ENCODE data around the gene UNC119.
"Not testable (repeated sequence)": the region's sequence is repeated elsewhere in the genome, so short reads cannot be mapped to it uniquely, and the experiment has no call there.

The UNC119 gene

DNA sequence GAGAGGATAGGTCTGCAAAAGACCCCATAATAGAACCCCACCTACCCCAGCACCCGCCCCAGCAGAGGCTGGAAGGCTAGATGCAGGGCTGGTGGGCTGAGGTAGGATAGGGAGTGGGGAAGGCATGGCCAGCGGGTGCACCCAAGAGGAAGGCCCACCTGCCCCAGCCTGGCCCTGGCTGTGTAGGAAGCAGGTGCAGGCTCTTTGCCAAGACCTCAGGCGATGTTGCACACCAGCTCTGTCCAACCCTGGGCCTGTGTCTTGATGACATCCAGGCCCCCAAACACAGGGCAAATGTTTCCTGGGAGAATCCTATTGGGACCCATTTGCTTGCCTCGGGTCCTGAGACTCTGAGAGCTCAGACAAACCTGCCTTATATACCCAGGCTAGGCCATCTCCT lies 12.2 kb downstream of the UNC119 start:
- DNase-seq, result no peak

DNA sequence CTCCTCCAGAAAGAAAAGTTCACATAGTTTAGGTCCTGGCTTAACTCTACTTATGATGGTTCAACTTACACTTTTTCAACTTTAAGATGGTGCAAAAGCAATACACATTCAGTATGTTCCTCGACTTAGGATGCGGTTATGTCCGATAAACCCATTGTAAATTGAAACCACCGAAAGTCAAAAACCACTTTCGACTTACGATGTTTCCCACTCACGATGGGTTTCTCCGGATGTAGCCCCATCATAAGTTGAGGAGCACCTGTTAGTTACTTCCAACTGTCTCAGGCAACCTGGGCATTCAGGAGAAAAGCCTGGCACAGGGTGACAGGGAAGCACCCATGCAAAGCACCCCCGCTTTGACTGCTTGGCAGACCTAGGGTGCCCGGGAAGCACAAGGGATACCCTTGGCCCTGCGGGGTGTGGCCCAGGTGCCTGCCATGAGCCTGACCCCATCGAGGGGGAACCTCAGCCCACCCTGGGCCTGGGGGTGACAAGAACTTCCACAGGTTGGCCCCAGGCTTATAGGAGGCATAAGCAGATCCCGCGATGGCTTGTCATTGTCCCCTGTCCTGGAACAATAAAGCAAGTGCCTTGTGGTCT lies 14.0 kb downstream of the UNC119 start:
- DNase-seq, result no peak

DNA sequence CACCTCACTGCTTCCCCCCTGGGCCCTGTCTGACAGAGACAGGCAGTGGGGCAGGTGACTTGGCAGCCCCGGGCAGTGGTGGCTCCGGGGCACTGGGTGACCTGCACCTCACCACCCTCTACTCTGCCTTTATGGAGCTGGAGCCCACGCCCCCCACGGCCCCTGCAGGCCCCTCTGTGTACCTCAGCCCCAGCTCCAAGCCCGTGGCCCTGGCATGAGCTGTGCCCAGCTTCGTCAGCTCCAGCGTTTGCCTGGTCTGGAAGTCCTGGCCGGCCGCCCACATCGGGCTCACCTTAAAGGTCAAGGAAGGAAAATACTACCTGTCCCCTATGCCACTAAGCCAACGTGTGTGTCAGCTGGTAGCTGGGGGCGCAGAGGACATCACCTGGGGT lies 15.2 kb downstream of the UNC119 start:
- no peak for DNase-seq

DNA sequence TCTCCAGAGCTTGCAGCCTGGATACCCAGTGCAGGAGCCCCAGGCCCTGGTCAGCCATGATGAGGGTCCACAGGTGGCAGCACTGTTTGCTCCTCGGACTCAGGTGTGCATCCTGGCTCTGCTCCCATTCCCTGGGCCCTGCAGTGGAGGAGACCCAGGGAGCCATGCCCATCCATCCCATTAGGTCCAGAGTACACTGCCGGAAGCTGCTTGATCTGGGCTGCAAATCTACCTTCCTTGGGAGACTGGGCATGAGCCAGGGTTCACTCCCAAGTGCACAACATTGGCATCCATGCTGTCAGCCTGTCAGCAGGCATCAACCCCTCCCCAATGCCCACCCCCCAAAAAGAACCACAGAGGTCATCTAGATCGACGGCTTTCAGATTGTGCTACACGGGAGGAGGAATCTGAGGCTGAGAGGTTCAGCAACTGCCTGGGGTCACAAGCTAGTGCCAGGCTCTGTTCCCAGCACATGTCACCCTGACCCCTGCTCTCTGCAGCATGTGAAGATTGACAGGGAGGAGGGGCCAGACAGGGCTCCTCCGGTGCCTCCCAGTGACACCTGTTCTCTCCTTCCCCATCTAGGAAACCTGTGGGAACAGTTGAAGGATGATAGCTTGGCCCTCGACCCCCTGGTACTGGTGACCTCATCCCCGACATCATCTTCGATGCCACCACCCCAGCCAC lies 15.7 kb downstream of the UNC119 start:
- no peak for DNase-seq

DNA sequence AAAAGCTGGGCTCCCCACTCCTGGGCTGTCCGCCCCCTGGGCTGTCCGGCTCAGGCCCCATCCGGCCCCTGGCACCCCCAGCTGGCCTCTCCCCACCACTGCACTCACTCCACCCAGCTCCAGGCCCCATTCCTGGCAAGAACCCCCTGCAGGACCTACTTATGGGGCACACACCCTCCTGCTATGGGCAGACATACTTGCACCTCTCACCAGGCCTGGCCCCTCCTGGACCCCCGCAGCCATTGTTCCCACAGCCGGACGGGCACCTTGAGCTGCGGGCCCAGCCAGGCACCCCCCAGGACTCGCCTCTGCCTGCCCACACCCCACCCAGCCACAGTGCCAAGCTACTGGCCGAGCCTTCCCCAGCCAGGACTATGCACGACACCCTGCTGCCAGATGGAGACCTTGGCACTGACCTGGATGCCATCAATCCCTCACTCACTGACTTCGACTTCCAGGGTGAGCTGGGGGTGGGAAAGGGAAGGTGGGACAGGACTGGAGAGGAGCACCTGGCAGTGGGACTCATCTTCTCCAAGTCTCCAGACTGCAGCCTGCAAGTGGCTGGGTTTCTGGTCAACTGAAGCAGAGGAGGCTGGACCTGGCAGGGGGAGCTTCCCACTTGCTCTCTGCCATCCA lies 17.6 kb downstream of the UNC119 start:
- peak; percentile 49 for DNase-seq

DNA sequence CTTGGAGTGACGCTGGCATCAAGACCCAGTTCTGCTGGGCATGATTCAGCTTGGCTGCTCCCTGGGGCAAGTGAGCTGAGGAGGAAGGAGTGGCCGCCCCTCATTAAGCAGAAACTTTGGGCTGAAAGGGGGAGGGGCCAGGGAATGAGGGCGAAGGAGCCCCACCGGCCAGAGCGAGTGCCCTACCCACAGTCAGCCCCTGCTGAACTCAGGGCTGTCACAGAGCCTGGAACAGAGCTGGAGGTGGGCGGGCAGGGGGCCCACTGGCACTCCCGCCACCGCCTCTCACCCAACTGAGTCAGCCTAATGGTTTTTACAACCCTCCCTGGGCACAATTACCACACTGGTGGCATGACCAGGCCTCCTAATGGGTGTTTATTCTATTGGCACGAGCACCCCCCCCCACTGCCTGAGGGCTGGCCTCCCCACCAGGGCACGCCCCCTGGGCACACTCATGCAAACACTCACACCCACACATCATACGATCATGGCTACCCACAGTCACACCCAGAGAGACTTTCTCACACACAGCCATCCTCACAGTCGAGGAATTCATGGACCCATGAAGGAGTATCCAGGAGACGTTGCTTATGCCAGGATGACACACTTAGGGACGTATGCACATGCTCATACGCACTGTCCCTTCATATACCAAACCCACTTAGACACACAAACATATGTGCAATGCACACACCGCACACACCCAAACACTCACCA lies 19.2 kb downstream of the UNC119 start:
- no peak for DNase-seq

DNA sequence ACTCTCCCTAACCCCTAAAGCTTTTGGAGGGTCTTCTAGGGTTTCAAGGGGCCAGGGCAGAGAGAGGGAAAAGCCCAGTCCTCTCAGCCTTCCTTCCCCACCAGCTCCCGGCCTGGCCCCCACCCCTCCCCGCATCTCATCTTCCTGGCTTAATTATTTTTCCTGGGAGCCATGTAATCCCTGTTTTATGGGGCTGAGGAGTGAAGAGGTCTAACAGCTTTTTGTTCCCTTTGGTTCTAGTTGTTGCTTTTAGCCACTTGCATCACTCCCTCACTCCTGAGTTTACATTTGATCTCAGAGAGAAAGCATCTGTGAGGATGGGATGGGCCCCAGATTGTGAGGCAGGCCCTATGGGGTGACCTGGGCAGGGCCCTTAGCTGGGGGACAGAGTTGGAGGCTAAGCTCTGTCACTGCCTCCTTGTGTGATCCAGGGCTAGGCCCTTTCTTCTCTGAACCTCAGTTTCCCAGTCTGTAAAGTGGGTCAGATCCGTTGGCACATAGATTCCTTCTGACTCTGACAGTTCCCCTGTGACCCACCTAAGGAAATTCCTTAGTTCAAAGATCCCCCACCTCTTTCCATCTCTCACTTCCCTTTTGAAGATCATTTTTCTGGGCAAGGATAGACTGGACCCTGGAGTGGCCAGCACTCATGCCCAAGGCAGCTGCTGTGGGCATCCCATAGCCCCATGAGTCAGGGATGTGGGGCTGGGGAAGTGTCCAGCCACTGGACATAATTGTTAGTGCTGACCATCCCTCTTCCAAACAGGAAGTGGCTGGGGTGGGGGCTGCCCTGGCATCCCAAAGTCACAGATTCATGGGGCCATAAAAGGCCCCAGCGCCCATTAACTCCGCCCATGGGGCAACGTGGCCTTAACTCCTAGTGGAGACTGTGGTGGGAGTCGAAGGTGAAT lies 20.1 kb downstream of the UNC119 start:
- DNase-seq, result no peak

DNA sequence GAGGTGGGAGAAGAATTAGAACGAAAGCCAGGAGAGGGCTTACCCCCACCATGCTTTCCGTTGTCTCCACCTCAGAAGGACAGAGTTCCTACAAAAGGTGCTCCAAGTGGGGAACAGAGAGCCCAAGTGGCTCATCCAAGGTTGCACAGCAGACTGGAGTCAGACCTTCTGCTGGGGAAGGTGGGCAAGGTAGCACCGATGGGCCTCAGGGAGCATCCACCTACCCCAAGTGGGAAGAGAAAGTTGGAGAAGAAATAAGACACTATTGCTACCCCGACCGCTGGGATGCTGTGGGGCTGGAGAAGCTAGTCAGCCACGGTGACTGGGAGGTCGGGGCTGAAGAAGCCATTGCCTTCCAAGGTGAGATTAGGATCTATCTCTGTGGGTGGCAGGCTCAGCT lies 21.5 kb downstream of the UNC119 start:
- DNase-seq, result no peak

DNA sequence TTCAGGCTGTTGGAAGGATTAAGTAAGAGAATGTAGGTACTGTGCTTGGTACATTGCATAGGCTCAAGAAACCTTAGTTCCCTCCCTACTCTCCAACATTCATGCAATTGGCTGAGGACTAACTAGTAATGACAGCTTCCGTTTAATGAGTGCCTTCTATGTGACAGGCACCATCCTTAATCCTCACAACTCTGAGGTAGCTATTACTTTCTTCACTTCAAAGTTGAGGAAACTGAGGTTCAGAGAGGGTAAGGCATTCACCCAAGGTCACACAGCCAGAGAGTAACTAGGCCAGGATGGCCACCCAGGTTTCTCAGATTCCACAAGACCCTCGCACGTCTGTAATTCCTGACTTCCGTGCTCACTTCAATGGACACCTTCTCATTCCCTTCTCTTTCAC lies 22.2 kb downstream of the UNC119 start:
- no peak for DNase-seq

DNA sequence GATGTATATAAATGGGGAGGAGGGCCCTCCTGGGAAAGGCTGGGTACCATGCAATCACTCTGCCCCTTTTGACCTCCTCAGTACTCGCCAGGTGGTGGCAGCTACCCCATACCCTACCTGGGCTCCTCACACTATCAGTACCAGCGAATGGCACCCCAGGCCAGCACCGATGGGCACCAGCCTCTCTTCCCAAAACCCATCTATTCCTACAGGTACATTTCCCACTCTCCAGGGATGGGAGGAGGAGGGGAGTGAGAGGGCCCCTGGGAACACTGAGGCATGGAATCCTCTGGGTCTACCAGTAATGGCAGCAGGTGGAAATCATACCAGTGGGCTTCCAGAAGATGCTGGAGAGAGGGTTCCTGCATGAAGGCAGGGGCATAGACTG lies 23.4 kb downstream of the UNC119 start:
- DNase-seq, result no peak

DNA sequence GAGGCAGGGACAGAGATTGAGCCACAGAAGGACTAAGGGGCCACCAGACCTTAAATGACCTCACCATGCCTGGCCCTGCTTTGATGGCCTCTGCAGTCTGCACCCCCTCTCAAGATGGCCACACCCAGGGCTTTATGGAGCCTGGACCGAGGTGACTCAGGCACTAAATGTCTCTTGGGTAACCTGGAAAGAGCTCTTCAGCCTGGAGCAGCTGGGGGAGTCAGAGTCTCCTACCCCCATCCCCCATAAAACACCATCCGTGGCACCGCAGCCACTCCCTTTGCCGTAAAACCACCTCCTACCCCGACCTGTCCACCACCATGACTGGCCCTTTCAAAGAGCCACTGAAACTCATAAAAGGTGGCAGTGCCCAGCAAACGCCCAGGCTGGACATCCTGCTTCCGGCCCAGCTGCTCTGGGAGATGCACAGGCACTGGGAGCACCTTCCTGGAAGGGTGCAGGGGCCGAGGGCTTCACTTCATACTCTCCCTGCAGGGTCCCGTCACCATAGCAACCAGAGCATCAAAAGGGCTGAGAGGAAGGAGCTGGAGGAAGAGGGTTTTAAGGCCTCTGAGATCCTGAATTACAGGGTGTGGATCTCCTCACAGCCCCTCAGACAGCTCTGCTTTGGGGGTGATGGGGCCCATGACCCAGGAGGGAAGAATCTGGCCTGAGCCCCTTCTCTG lies 24.0 kb downstream of the UNC119 start:
- DNase-seq, result no peak

DNA sequence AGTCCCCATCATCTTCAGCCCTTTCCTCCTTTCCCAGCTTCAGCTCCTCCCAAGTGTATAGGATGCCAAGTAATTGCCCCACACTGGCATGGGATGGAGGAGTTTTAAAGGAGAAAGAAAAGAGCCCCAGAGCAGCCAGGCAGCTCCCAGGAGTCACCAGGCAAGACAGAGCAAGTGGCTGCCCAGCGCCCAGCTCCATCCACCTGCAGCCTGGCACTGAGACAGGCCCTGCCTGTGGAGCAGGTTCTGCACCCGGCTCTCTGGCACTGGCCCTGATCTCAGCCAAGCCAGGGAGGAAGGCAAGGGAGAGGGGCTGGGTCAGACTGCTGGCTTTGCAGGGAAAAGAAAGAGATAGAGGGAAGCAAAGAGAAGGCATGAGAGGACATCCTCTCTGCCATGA lies 24.6 kb downstream of the UNC119 start:
- DNase-seq, result no peak

DNA sequence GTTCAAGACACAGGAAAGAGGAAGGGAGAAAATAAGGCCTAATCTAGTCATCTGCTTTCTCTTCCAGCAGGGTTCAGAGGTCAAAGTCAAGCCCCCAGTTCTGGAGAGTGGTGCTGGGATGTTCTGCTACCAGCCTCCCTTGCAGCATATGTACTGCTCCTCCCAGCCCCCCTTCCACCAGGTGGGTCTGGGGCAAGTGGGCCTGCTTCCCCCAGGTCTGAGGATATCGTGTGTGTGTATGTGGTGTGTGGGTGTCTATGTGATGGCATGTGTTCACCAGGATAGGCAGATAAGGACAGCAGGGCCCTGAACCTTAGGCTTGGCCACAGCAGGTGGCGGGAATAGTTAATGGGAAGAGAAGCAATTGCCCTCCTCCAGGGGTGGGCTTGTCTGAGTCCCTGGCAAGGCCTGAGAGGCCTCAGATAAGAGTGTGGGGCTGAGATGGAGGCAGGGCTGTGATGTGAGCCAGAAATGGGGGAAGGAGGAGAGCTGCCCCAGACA lies 25.2 kb downstream of the UNC119 start:
- DNase-seq, result no peak

DNA sequence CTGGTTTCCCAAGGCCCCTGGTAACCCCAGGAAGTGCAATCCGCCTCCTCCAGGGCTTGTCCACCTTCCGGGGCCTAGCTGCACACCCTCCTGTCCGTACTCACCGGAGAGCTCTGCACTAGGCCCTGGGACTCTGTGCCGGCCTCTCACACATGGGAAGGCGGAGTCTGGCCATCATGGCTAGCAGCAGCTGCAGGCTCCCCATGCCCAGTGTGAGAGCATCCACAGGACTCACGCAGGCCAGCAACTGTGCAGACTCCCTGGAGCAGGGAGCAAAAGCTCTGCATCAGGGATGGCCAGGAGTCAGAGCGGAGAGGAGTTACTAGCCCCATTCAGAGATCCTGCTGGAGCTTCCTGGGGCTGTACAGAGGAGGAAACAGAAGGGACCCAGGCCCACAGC lies 26.0 kb downstream of the UNC119 start:
- DNase-seq, result no peak

DNA sequence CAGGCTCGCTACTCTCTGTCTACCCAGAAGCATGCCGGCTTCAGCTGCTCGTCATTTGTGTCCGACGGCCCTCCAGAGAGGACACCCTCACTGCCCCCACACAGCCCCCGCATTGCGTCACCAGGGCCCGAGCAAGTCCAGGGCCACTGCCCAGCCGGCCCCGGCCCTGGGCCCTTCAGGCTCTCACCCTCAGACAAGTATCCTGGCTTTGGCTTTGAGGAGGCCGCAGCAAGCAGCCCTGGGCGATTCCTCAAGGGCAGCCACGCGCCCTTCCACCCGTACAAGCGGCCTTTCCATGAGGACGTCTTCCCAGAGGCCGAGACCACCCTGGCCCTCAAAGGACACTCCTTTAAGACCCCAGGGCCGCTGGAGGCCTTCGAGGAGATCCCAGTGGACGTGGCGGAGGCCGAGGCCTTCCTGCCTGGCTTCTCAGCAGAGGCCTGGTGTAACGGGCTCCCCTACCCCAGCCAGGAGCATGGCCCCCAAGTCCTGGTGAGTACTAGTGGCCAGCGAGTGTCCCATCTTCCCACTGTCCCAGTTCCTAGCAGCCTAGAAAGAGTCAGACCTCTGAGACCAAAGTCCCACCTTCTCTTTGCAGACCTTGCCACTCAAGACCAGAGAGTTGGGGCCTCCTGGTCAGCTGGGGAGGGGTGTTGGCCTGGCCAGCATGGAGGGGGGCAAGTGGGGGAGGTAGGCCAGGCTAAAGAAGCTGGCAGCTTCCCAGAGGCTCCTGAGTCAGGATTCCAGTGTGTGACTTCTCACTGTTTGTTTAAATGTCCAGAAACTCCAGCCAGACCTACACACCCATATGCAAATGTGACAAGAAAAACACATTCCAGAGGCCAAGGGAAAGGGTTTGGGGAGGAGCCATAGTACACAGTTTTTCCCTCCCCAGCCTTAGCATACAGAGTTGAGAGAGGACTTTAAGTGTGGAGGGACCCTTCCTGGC lies 27.7 kb downstream of the UNC119 start:
- DNase-seq, result no peak

DNA sequence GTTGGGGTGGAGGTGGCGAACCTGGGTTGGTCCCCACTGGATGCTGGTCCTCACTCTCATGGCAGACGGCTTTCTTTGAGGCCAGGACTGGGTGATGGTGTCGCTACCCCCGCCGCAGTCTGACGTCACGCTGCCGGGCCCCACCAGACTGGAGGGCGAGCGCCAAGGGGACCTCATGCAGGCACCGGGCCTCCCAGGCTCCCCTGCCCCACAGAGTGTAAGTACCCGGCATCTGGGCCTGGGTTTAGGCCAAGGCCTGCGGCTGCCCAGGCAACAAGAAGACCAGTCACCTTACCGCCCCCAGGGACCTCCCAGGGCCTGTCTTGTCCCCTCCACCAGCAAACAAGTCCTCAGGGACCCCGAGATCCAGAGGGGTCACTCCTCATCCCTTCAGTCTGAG lies 28.5 kb downstream of the UNC119 start:
- no peak for DNase-seq

DNA sequence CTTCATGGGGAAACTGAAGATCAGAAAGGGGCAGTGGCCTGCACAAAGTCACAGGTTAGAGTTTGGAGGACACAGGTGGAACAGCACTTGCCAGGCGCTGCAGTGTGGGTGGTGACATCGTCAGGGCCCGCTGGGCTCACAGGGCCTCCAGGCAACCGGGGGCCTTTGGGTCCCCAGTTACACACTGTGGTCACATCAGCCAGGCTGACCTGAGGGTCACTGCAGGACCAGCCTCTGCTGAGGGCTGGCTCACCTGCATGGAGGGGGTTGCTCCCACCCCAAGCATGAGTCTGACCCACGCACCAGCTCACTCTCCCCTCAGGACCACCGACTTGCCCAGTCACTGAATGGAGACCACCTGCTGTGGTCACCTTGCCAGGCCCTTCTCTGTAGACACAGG lies 29.2 kb downstream of the UNC119 start:
- no peak for DNase-seq

DNA sequence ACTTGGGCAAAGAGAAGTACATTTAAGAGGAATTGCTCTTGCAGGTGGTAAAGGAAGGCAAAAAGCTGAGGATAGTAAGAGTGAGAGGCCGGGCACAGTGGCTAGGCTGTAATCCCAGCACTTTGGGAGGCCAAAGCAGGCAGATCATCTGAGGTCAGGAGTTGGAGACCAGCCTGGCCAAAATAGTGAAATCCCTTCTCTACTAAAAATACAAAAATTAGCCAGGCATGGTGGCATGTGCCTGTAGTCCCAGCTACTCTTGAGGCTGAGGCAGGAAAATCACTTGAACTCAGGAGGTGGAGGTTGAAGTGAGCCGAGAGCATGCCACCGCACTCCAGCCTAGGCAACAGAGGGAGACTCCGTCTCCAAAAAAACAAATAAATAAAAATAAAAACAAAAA lies 30.1 kb downstream of the UNC119 start:
- DNase-seq, result not testable (repeated sequence)

DNA sequence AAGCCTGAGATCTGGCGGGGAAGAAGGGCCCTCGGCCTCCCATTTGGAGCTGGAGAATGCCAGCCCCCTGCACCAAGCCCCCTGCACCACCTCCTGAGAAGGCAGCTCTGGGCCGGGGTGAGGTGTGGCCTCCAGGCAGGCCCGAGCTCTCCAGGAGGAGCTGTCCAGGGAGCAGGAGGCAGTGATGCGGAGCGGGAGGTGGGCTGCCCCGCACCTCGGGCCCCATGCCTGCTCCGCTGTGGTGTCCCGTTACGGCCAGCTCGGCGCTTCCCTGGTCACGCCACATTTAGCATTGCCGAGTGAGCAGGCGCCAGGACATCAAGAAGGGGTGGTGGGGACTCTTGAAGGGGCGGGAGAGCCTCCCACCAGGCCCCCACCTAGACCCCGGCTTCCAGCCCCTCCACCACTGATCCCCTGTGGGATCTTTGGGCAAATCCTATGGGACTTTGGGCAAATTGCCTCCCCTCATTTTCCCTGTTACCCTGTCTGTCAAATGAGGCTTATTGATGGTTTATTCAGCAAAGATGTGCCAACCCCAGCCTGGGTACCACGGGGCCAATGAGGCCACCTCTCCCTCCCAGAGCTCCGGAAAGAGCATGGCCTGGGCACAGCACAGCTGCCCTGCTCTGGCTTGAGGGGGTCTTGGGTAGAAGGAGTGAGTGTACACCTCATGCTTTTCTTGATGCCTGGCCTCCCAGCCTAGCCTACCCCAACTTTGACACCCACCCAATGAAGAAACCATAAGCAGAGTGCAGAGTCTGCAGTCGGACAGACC lies 30.9 kb downstream of the UNC119 start:
- DNase-seq, result no peak

DNA sequence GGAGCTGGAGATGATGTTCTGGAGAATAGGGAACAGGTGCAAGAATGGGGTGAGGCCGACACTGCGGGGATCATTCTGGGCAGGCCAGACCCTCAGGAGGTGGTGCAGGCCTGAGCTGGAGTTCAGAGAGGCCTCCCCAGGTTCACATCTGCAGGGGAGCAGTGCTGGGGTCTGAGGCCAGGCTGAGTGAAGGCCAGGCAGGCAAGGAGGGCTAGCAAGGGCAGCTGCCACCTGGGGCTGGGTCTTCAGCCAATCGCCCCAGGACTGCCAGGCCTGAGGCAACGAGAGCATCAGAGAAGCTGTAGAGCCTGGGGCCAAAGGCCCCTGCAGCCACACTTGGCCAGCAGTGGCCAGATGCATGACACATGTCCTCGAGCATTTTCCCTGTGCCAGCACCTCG lies 31.7 kb downstream of the UNC119 start:
- no peak for DNase-seq

Data from 8988T (cell line).